NCI-H146 treated with DMSO at 0.1 percent for 48 hours (cell line): ENCODE results near the gene PDP2.

Experiments used
- DNase-seq: peaks from one replicate; lab custom pipeline; 2025; ENCODE audit not compliant: unreplicated experiment; lab: John Stamatoyannopoulos, UW

PDP2 gene

GRCh38 chr16:66917741-66918140, 37.4 kb downstream of the PDP2 start:
- no peak for DNase-seq

GRCh38 chr16:66918355-66918754, 38.0 kb downstream of the PDP2 start:
- no peak for DNase-seq

GRCh38 chr16:66918803-66919568, 38.7 kb downstream of the PDP2 start, which contains the start of gene CDH16:
Gene CDH16, minus strand, starts transcription at chr16:66918885. Its CDS starts 820 bp downstream, at chr16:66918065.
- DNase-seq = no peak

GRCh38 chr16:66919569-66920298, 39.4 kb downstream of the PDP2 start:
- DNase-seq = no peak

- DNase-seq = no peak
These were observed 39.9 kb downstream of the PDP2 start for GRCh38 chr16:66920299-66920590.

- DNase-seq = no peak
These were observed 40.8 kb downstream of the PDP2 start for GRCh38 chr16:66920924-66921680.

- DNase-seq = no peak
These were observed 41.6 kb downstream of the PDP2 start for GRCh38 chr16:66921729-66922450.

GRCh38 chr16:66923247-66923731, 43.0 kb downstream of the PDP2 start:
- DNase-seq = no peak

- no peak for DNase-seq
These were observed 43.6 kb downstream of the PDP2 start for GRCh38 chr16:66923866-66924265.

- DNase-seq = no peak
These were observed 44.4 kb downstream of the PDP2 start for GRCh38 chr16:66924527-66925321.

- no peak for DNase-seq
These were observed 45.1 kb downstream of the PDP2 start, which contains the start of gene RRAD for GRCh38 chr16:66925322-66925840. Gene RRAD, minus strand, starts transcription at chr16:66925535. Its CDS starts 356 bp downstream, at chr16:66925179.

GRCh38 chr16:66926171-66926947, 46.0 kb downstream of the PDP2 start:
- DNase-seq = no peak

- DNase-seq = no peak
These were observed 46.7 kb downstream of the PDP2 start for GRCh38 chr16:66926961-66927436.

GRCh38 chr16:66927918-66928649, 47.8 kb downstream of the PDP2 start:
- no peak for DNase-seq

- no peak for DNase-seq
These were observed 48.5 kb downstream of the PDP2 start for GRCh38 chr16:66928702-66929388.

- DNase-seq = no peak
These were observed 49.9 kb downstream of the PDP2 start for GRCh38 chr16:66930189-66930588.

- DNase-seq = no peak
These were observed 51.4 kb downstream of the PDP2 start for GRCh38 chr16:66931665-66932064.

GRCh38 chr16:66932076-66932475, 51.8 kb downstream of the PDP2 start:
- no peak for DNase-seq
